ENCODE results near the gene FGGY. TPM values are rescaled to one million over a fixed set of nuclear protein-coding genes. Genes with fewer than 3 reads are reported as not detected.

FGGY gene
- total RNA-seq, 2 donors from 2014 or later: 12.2 to 17.4 TPM

- peaks cover 52% of the 10 kb centered on the region for H3K4me1 ChIP-seq
- H3K4me3 ChIP-seq: no peak overlapping the region
- intact Hi-C loops (cut with DNase I): no loop called here
- H3K27me3 ChIP-seq: no peaks in the 10 kb centered on the region
- TF ChIP-seq CTCF (IDR thresholded peaks at IDR 0.05): no peak
- TF ChIP-seq POLR2A (IDR thresholded peaks at IDR 0.05): no peak
- no peaks in the 10 kb centered on the region for H3K9me3 ChIP-seq
- DNase-seq (no peak), ATAC-seq (no peak)
- no peaks in the 10 kb centered on the region for H3K36me3 ChIP-seq (replicated peaks in 1 of 2; ENCODE audit: insufficient read depth in 1 of 2, low read depth in 2 of 2)
- 72 to 89% methylated on average over 1 of the region's 1 CpG for WGBS, 2 donors
- peak overlapping the region in 1 of 4 donors; percentile 34 for H3K27ac ChIP-seq
Observed at GRCh38 chr1:59678040-59678439, 381.1 kb downstream of the FGGY start.

DNA sequence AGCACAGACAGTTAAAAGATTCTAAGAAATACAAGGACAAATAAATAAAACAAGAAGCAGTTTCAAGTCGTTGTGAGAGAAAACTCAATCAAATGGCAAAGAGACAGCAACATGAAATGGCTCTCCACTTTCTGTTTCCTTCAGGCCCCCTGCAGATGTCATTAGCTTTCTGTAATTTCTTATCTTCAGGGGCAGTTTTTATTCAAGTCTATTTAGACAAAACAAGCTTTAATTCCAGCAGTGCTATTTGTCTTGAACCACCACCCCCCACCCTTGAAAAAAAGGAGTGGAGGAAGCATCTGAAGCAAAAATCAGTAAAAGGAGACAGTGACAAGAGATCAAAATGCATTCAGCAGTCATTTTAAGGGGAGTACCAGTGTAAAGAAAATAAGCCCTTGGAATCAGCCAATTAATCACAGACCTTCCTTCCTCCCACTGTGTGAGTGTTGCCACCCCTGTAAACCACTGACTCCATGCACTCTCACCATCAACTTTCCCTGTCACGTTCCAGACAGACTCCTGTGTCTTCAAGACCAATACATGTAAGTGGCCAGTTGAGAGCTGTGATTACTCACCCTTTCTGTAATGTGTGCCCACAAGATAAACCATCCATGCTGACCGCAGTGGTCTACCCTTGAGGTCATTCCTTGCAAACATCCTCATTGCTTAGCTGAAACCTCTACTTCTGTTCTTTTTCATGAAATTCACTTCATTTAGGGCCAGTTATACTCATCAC is 381.8 kb downstream of the FGGY start:
- Histone ChIP-seq H3K9me3 (no peaks in the 10 kb centered on the region), H3K4me3 (no peak overlapping the region), H3K36me3 (replicated peaks in 1 of 2; ENCODE audit: insufficient read depth in 1 of 2, low read depth in 2 of 2) (no peaks in the 10 kb centered on the region), H3K27me3 (no peaks in the 10 kb centered on the region), H3K27ac (peak overlapping the region in 1 of 4 donors; percentile 34), H3K4me1 (peaks cover 46% of the 10 kb centered on the region)
- peak in 1 of 4 donors; percentile 47 for DNase-seq
- ATAC-seq: no peak
- no peak for TF ChIP-seq CTCF (IDR thresholded peaks at IDR 0.05)
- no peak for TF ChIP-seq POLR2A (IDR thresholded peaks at IDR 0.05)
- intact Hi-C loops (cut with DNase I): no loop called here
- 47 to 63% methylated on average over 3 of the region's 3 CpGs for WGBS, 2 donors

DNA sequence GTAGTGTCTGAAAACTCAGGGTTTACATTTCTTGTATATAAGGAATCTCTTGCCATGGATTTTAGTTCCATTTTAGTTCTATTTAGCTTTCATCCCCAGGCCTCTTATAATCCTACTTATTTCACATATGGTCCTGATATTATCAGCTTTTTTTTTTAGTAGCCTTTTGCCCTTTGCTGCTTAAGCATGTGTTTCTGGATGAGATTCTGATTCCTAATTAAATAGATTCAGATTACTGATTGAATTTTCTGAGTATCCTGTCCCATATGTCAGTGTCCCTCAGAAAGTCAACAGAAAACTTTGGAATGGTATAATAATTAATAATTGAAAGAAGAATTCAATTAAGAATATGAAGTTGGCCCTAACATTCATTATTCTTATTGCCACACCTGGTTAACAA is 383.1 kb downstream of the FGGY start:
- H3K27me3 ChIP-seq: no peaks in the 10 kb centered on the region
- ATAC-seq (no peak), DNase-seq (no peak)
- H3K36me3 ChIP-seq (replicated peaks in 1 of 2; ENCODE audit: insufficient read depth in 1 of 2, low read depth in 2 of 2): no peaks in the 10 kb centered on the region
- TF ChIP-seq CTCF (IDR thresholded peaks at IDR 0.05): no peak
- TF ChIP-seq POLR2A (IDR thresholded peaks at IDR 0.05): no peak
- H3K9me3 ChIP-seq: no peaks in the 10 kb centered on the region
- intact Hi-C loops (cut with DNase I): no loop called here
- H3K4me1 ChIP-seq: peaks cover 36% of the 10 kb centered on the region
- H3K4me3 ChIP-seq: no peak overlapping the region
- H3K27ac ChIP-seq: no peak overlapping the region

DNA sequence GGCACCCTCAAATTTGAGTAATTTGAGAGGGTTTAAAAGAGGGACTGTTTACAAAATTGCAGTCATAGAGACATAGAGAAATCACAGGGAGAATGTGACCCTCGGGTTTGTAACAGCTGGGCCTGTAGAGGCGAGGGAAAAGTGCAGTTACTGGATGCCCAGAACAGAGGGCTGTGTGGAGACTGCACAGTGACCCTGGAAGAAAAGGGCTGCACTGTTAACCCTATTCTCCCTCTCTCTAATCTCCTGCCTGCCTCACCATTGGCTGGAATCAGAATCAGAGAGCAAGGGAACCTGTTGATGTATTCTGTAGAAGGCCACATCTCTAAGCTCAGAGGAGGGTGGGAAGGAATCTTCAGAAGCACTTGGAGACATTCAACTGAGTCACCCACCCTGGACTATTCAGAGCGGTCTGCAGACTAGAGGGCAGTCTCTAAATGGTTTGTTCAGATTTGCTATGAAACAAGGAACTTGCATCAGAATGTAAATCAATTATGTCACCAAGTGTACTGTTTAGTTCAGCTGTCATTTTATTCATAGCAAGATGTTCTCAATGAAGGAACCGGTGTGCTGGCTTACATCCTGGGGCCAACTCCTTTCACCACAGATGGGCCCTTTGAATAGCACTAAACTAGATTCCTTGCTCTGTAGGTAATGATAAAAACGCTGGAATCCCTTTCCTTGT is 385.6 kb downstream of the FGGY start:
- H3K27me3 ChIP-seq: no peaks in the 10 kb centered on the region
- intact Hi-C loops (cut with DNase I): no loop called here
- TF ChIP-seq CTCF (IDR thresholded peaks at IDR 0.05): no peak
- no peak for TF ChIP-seq POLR2A (IDR thresholded peaks at IDR 0.05)
- H3K4me1 ChIP-seq: peaks cover 11% of the 10 kb centered on the region
- H3K36me3 ChIP-seq (replicated peaks in 1 of 2; ENCODE audit: insufficient read depth in 1 of 2, low read depth in 2 of 2): no peaks in the 10 kb centered on the region
- ATAC-seq (no peak), DNase-seq (no peak)
- H3K4me3 ChIP-seq: no peak overlapping the region
- H3K9me3 ChIP-seq: no peaks in the 10 kb centered on the region
- 60 to 63% methylated on average over 5 of the region's 5 CpGs for WGBS, 2 donors
- peak overlapping the region in 1 of 4 donors; percentile 19 for H3K27ac ChIP-seq

All from body of pancreas (tissue), 4 donors.